ENCODE measurements around the gene CTSF.

The CTSF gene

GRCh38 chr11:66529655-66530054 is 38.8 kb downstream of the CTSF start:
- no peak for ATAC-seq

- ATAC-seq, result no peak
Measured at GRCh38 chr11:66529069-66529468, 39.3 kb downstream of the CTSF start.

GRCh38 chr11:66524304-66525040 is 43.9 kb downstream of the CTSF start:
- no peak for ATAC-seq

GRCh38 chr11:66523611-66524010 is 44.8 kb downstream of the CTSF start:
- ATAC-seq, result no peak
